ENCODE measurements around the gene INTS11.

Gene INTS11

GRCh38 chr1:1361982-1362423, 37.5 kb upstream of the INTS11 start:
- Mint-ChIP-seq H3K27me3 (peaks cover 20 to 37% of the 10 kb centered on the region in 2 donors), H3K9me3 (no peaks in the 10 kb centered on the region), H3K36me3 (ENCODE audit: insufficient read depth) (no peaks in the 10 kb centered on the region), H3K4me3 (no peak overlapping the region), H3K27ac (no peak overlapping the region), H3K4me1 (ENCODE audit: low read depth in 2 of 2) (peaks cover 0 to 8% of the 10 kb centered on the region in 2 donors)
- ATAC-seq (replicated peaks): no peak
- DNase-seq: no peak

- DNase-seq (no peak), ATAC-seq (replicated peaks) (no peak)
- Mint-ChIP-seq H3K4me3 (no peak overlapping the region), H3K4me1 (ENCODE audit: low read depth in 2 of 2) (peaks cover 0 to 8% of the 10 kb centered on the region in 2 donors), H3K36me3 (ENCODE audit: insufficient read depth) (no peaks in the 10 kb centered on the region), H3K27ac (no peak overlapping the region), H3K27me3 (peaks cover 20 to 41% of the 10 kb centered on the region in 2 donors), H3K9me3 (no peaks in the 10 kb centered on the region)
These were observed 36.9 kb upstream of the INTS11 start for GRCh38 chr1:1361233-1361981.

- Mint-ChIP-seq H3K4me3 (no peak overlapping the region), H3K9me3 (no peaks in the 10 kb centered on the region), H3K4me1 (ENCODE audit: low read depth in 2 of 2) (peaks cover 0 to 8% of the 10 kb centered on the region in 2 donors), H3K27me3 (peaks cover 20 to 41% of the 10 kb centered on the region in 2 donors), H3K36me3 (ENCODE audit: insufficient read depth) (no peaks in the 10 kb centered on the region), H3K27ac (no peak overlapping the region)
- DNase-seq (no peak), ATAC-seq (replicated peaks) (no peak)
These were observed 36.2 kb upstream of the INTS11 start for GRCh38 chr1:1360506-1361169.

- H3K27ac Mint-ChIP-seq: no peak overlapping the region
- no peaks in the 10 kb centered on the region for H3K36me3 Mint-ChIP-seq (ENCODE audit: insufficient read depth)
- DNase-seq (no peak), ATAC-seq (replicated peaks) (no peak)
- peaks cover 20 to 41% of the 10 kb centered on the region in 2 donors for H3K27me3 Mint-ChIP-seq
- peaks cover 0 to 8% of the 10 kb centered on the region in 2 donors for H3K4me1 Mint-ChIP-seq (ENCODE audit: low read depth in 2 of 2)
- H3K4me3 Mint-ChIP-seq: no peak overlapping the region
- no peaks in the 10 kb centered on the region for H3K9me3 Mint-ChIP-seq
These were observed 35.4 kb upstream of the INTS11 start for GRCh38 chr1:1359664-1360468.

- Mint-ChIP-seq H3K4me3 (no peak overlapping the region), H3K27ac (no peak overlapping the region), H3K9me3 (no peaks in the 10 kb centered on the region), H3K27me3 (peaks cover 20 to 43% of the 10 kb centered on the region in 2 donors), H3K36me3 (ENCODE audit: insufficient read depth) (peaks cover 2% of the 10 kb centered on the region), H3K4me1 (ENCODE audit: low read depth in 2 of 2) (peaks cover 0 to 8% of the 10 kb centered on the region in 2 donors)
- ATAC-seq (replicated peaks): peak; percentile 42
- DNase-seq: no peak
These were observed 34.8 kb upstream of the INTS11 start for GRCh38 chr1:1359308-1359663.

- ATAC-seq (replicated peaks): no peak
- Mint-ChIP-seq H3K9me3 (no peaks in the 10 kb centered on the region), H3K4me1 (ENCODE audit: low read depth in 2 of 2) (peaks cover 0 to 8% of the 10 kb centered on the region in 2 donors), H3K4me3 (no peak within 1 kb of the TSS), H3K36me3 (ENCODE audit: insufficient read depth) (peaks cover 4% of the 10 kb centered on the region), H3K27ac (no peak within 1 kb of the TSS), H3K27me3 (peaks cover 20 to 50% of the 10 kb centered on the region in 2 donors)
- no peak for DNase-seq
These were observed 34.2 kb upstream of the INTS11 start, which contains the start of gene MXRA8 for GRCh38 chr1:1358433-1359271. TSS of gene MXRA8 (minus strand) at chr1:1358555. CDS start at chr1:1358504, 51 bp downstream.

GRCh38 chr1:1357871-1358432, 33.5 kb upstream of the INTS11 start:
- H3K9me3 Mint-ChIP-seq: no peaks in the 10 kb centered on the region
- H3K27ac Mint-ChIP-seq: no peak overlapping the region
- DNase-seq (no peak), ATAC-seq (replicated peaks) (no peak)
- H3K27me3 Mint-ChIP-seq: peaks cover 21 to 57% of the 10 kb centered on the region in 2 donors
- H3K4me3 Mint-ChIP-seq: no peak overlapping the region
- peaks cover 4% of the 10 kb centered on the region for H3K36me3 Mint-ChIP-seq (ENCODE audit: insufficient read depth)
- peaks cover 0 to 8% of the 10 kb centered on the region in 2 donors for H3K4me1 Mint-ChIP-seq (ENCODE audit: low read depth in 2 of 2)

GRCh38 chr1:1356796-1357401, 32.4 kb upstream of the INTS11 start:
- DNase-seq (no peak), ATAC-seq (replicated peaks) (no peak)
- Mint-ChIP-seq H3K27ac (no peak overlapping the region), H3K36me3 (ENCODE audit: insufficient read depth) (peaks cover 9% of the 10 kb centered on the region), H3K4me1 (ENCODE audit: low read depth in 2 of 2) (peaks cover 0 to 12% of the 10 kb centered on the region in 2 donors), H3K9me3 (no peaks in the 10 kb centered on the region), H3K4me3 (no peak overlapping the region), H3K27me3 (peaks cover 29 to 67% of the 10 kb centered on the region in 2 donors)

- DNase-seq (no peak), ATAC-seq (replicated peaks) (no peak)
- peaks cover 9% of the 10 kb centered on the region for H3K36me3 Mint-ChIP-seq (ENCODE audit: insufficient read depth)
- peaks cover 0 to 12% of the 10 kb centered on the region in 2 donors for H3K4me1 Mint-ChIP-seq (ENCODE audit: low read depth in 2 of 2)
- no peak overlapping the region for H3K4me3 Mint-ChIP-seq
- H3K9me3 Mint-ChIP-seq: no peaks in the 10 kb centered on the region
- H3K27me3 Mint-ChIP-seq: peaks cover 29 to 66% of the 10 kb centered on the region in 2 donors
- H3K27ac Mint-ChIP-seq: no peak overlapping the region
These were observed 31.8 kb upstream of the INTS11 start for GRCh38 chr1:1356166-1356795.

GRCh38 chr1:1355416-1355815, 31.0 kb upstream of the INTS11 start:
- DNase-seq (no peak), ATAC-seq (replicated peaks) (no peak)
- Mint-ChIP-seq H3K27ac (no peak overlapping the region), H3K27me3 (peaks cover 23 to 58% of the 10 kb centered on the region in 2 donors), H3K9me3 (no peaks in the 10 kb centered on the region), H3K4me3 (no peak overlapping the region), H3K4me1 (ENCODE audit: low read depth in 2 of 2) (peaks cover 0 to 7% of the 10 kb centered on the region in 2 donors), H3K36me3 (ENCODE audit: insufficient read depth) (peaks cover 9% of the 10 kb centered on the region)

GRCh38 chr1:1354271-1355247, 30.1 kb upstream of the INTS11 start:
- DNase-seq: no peak
- H3K4me1 Mint-ChIP-seq (ENCODE audit: low read depth in 2 of 2): peaks cover 0 to 7% of the 10 kb centered on the region in 2 donors

More at GRCh38 chr1:1354271-1355247, 30.1 kb upstream of the INTS11 start:
- peak; percentile 38 for ATAC-seq (replicated peaks)
- H3K4me3 Mint-ChIP-seq: peak overlapping the region; percentile 20 to 63
- H3K27me3 Mint-ChIP-seq: peaks cover 23 to 56% of the 10 kb centered on the region in 2 donors
- no peak overlapping the region for H3K27ac Mint-ChIP-seq
- H3K36me3 Mint-ChIP-seq (ENCODE audit: insufficient read depth): peaks cover 9% of the 10 kb centered on the region
- no peaks in the 10 kb centered on the region for H3K9me3 Mint-ChIP-seq
